Right kidney (tissue), 1 donor: ENCODE measurements around the gene OR4D1.
A peak's percentile ranks its signal among the peaks of the same experiment; 100 is the strongest.

Experiments used
- DNase-seq: peaks from one replicate; pipeline ENCODE4 v3.0.0-alpha.2; 2016

Gene OR4D1

GRCh38 chr17:58193641-58194255, 45.6 kb downstream of the OR4D1 start:
- no peak for DNase-seq

GRCh38 chr17:58195518-58196123, 47.4 kb downstream of the OR4D1 start:
- no peak for DNase-seq

GRCh38 chr17:58196610-58197009, 48.4 kb downstream of the OR4D1 start:
- no peak for DNase-seq

GRCh38 chr17:58200024-58200633, 51.9 kb downstream of the OR4D1 start:
- DNase-seq, result peak; percentile 4

GRCh38 chr17:58202859-58203258, 54.7 kb downstream of the OR4D1 start:
- no peak for DNase-seq

GRCh38 chr17:58204796-58205195, 56.6 kb downstream of the OR4D1 start:
- no peak for DNase-seq

GRCh38 chr17:58205936-58206335, 57.8 kb downstream of the OR4D1 start:
- no peak for DNase-seq

- DNase-seq, result no peak
These were observed 59.3 kb downstream of the OR4D1 start for GRCh38 chr17:58207451-58207850.

- no peak for DNase-seq
These were observed 60.2 kb downstream of the OR4D1 start for GRCh38 chr17:58208344-58208743.
